HCT116 (cell line): ENCODE data around the gene PKNOX2. TPM values are rescaled to one million over a fixed set of nuclear protein-coding genes. Genes with fewer than 3 reads are reported as not detected.

Source experiments
- ATAC-seq: fragments of 200-7000 bp; cut with Tn5 transposase; 2 replicates; pipeline ENCODE4 v1.9.1; 2020; ENCODE audit warnings: mild to moderate bottlenecking, moderate library complexity
- BruUV-seq: library from RNA; stranded (reverse); fragments of 400-500 nt; replicated peaks from 2 replicates; lab custom pipeline; 2021; lab: Mats Ljungman, UMichigan
- CTCF ChIA-PET: fragments of 300-600 bp; sonication (Branson Sonifier 250); formaldehyde crosslinking; loops from one replicate; lab custom pipeline; 2021; ENCODE audit warnings: antibody characterized with exemption; lab: Charles Lee
- POLR2A ChIA-PET: fragments of 300-600, 350-600 bp; sonication (Branson Sonifier 250); formaldehyde crosslinking; loops from one replicate; lab custom pipeline; 2021; ENCODE audit warnings: antibody characterized with exemption; lab: Charles Lee
- RAD21 ChIA-PET, 2 experiments: fragments of 300-600 bp; sonication (Branson Sonifier 250); formaldehyde crosslinking; loops; one replicate each; lab custom pipeline; 2023; ENCODE audit warnings: low total read pairs in 2 of 2; ENCODE audit not compliant: uncharacterized antibody in 2 of 2, unreplicated experiment in 2 of 2, low non-redundant PET in 1 of 2; lab: Charles Lee
- DNase-seq: peaks from one replicate; pipeline ENCODE4 v3.0.0-alpha.2; 2010; ENCODE audit warnings: low read depth, low spot score
- H2AFZ ChIP-seq: fragments of 200-600 bp; shearing (Covaris generic), sonication (generic); 2 replicates; pipeline ENCODE4 v1.6.1; 2017; ENCODE audit warnings: low read depth, mixed run types, mixed read lengths, antibody characterized with exemption, low read length; ENCODE audit not compliant: poor library complexity, severe bottlenecking
- H3K27ac ChIP-seq: 2 replicates; pipeline ENCODE4 v1.5.1; 2012; ENCODE audit warnings: low read depth, low read length
- H3K27me3 ChIP-seq: fragments of 200-600 bp; sonication (generic); 2 replicates; pipeline ENCODE4 v1.6.1; 2016; ENCODE audit warnings: mixed run types, low read length, mixed read lengths; ENCODE audit not compliant: insufficient read depth
- H3K36me3 ChIP-seq, 2 experiments: fragments of 200-500 bp in 1 of 2; fragments of 200-600 bp in 1 of 2; sonication (Bioruptor generic) in 1 of 2; sonication (generic) in 1 of 2; 2 replicates each; pipeline versions ENCODE4 v1.5.1 to v1.6.1; 2014 to 2016; ENCODE audit warnings: low read length in 2 of 2, inconsistent platforms in 1 of 2, mixed read lengths in 1 of 2, mixed run types in 1 of 2; ENCODE audit not compliant: insufficient read depth in 2 of 2, control insufficient read depth in 1 of 2
- H3K4me1 ChIP-seq, 2 experiments: fragments of 200-600 bp in 1 of 2; sonication (generic) in 1 of 2; 2 replicates each; pipeline versions ENCODE4 v1.5.1 to v1.6.1; 2012 to 2017; ENCODE audit warnings: low read length in 2 of 2, inconsistent platforms in 1 of 2, mild to moderate bottlenecking in 1 of 2, mixed read lengths in 1 of 2, mixed run types in 1 of 2, moderate library complexity in 1 of 2; ENCODE audit not compliant: insufficient read depth in 2 of 2, control insufficient read depth in 1 of 2
- H3K4me2 ChIP-seq: fragments of 200-600 bp; sonication (generic); 2 replicates; pipeline ENCODE4 v1.6.1; 2017; ENCODE audit warnings: mixed run types, low read length, mixed read lengths
- H3K4me3 ChIP-seq, 2 experiments: fragments of 200-600 bp in 1 of 2; sonication (generic) in 1 of 2; replicated peaks in 1 of 2; 2 replicates each; pipeline ENCODE4 v1.5.1; 2011 to 2016; ENCODE audit warnings: low read length in 2 of 2, control low read depth in 1 of 2, low read depth in 1 of 2, mild to moderate bottlenecking in 1 of 2, mixed read lengths in 1 of 2, mixed run types in 1 of 2
- H3K79me2 ChIP-seq: fragments of 200-600 bp; sonication (generic); 2 replicates; pipeline ENCODE4 v1.6.1; 2017; ENCODE audit warnings: mild to moderate bottlenecking, mixed run types, low read length, moderate library complexity, mixed read lengths; ENCODE audit not compliant: insufficient read depth
- H3K9ac ChIP-seq: fragments of 200-600 bp; sonication (generic); 2 replicates; pipeline ENCODE4 v1.6.1; 2016; ENCODE audit warnings: low read length, mixed read lengths
- H3K9me2 ChIP-seq: fragments of 200-600 bp; sonication (generic), shearing (Covaris generic); 2 replicates; pipeline ENCODE4 v1.6.1; 2017; ENCODE audit warnings: mixed run types, mild to moderate bottlenecking, moderate library complexity; ENCODE audit not compliant: insufficient read depth
- H3K9me3 ChIP-seq, 2 experiments: fragments of 200-500 bp in 1 of 2; fragments of 200-600 bp in 1 of 2; sonication (Bioruptor generic) in 1 of 2; sonication (generic) in 1 of 2; 2 replicates each; pipeline ENCODE4 v1.6.1; 2014 to 2017; ENCODE audit warnings: low read length in 2 of 2, mixed read lengths in 2 of 2, inconsistent platforms in 1 of 2, low read depth in 1 of 2, mild to moderate bottlenecking in 1 of 2, mixed run types in 1 of 2, moderate library complexity in 1 of 2; ENCODE audit not compliant: control insufficient read depth in 1 of 2, insufficient read depth in 1 of 2
- H4K20me1 ChIP-seq: fragments of 200-600 bp; sonication (generic), shearing (Covaris generic); 2 replicates; pipeline ENCODE4 v1.6.1; 2017; ENCODE audit warnings: mixed run types, mild to moderate bottlenecking, moderate library complexity; ENCODE audit not compliant: insufficient read depth
- ATF3 ChIP-seq: IDR thresholded peaks from 2 replicates; pipeline ENCODE4 v1.6.1; 2012
- CEBPB ChIP-seq: IDR thresholded peaks from 2 replicates; pipeline ENCODE4 v1.6.1; 2012; ENCODE audit warnings: low read depth
- CTCF ChIP-seq, 3 experiments: fragments of 200-600 bp in 1 of 3; sonication (generic) in 1 of 3; IDR thresholded peaks in 2 of 3; conservative IDR thresholded peaks in 1 of 3; 2 replicates each; pipeline ENCODE4 v1.5.1; 2012 to 2017; ENCODE audit warnings: low read depth in 2 of 3, low read length in 2 of 3, antibody characterized with exemption in 1 of 3, borderline replicate concordance in 1 of 3, control low read depth in 1 of 3, mild to moderate bottlenecking in 1 of 3, mixed read lengths in 1 of 3, mixed run types in 1 of 3, moderate library complexity in 1 of 3; ENCODE audit not compliant: insufficient read depth in 1 of 3
- EGR1 ChIP-seq: IDR thresholded peaks from 2 replicates; pipeline ENCODE4 v1.6.1; 2012; ENCODE audit warnings: low read depth
- EZH2phosphoT487 ChIP-seq: fragments of 200-600 bp; IDR thresholded peaks from 2 replicates; pipeline ENCODE4 v1.6.1; 2018; ENCODE audit warnings: antibody characterized with exemption, borderline replicate concordance
- JUND ChIP-seq: IDR thresholded peaks from 2 replicates; pipeline ENCODE4 v1.6.1; 2012
- MAX ChIP-seq: IDR thresholded peaks from 2 replicates; pipeline ENCODE4 v1.6.1; 2012
- POLR2A ChIP-seq: IDR thresholded peaks from 2 replicates; pipeline ENCODE4 v1.7.0; 2011; ENCODE audit warnings: borderline replicate concordance; ENCODE audit not compliant: insufficient read depth, insufficient read length; ENCODE audit errors: extremely low read depth
- POLR2AphosphoS5 ChIP-seq: IDR thresholded peaks from 2 replicates; pipeline ENCODE4 v1.6.1; 2011; ENCODE audit warnings: mild to moderate bottlenecking, low read depth, low read length, moderate library complexity
- RAD21 ChIP-seq: IDR thresholded peaks from 2 replicates; pipeline ENCODE4 v1.6.1; 2012; ENCODE audit warnings: low read depth, mild to moderate bottlenecking
- SIN3A ChIP-seq: IDR thresholded peaks from 2 replicates; pipeline ENCODE4 v1.6.1; 2012; ENCODE audit warnings: low read depth
- YY1 ChIP-seq: IDR thresholded peaks from 2 replicates; pipeline ENCODE4 v1.6.1; 2011; ENCODE audit warnings: low read length, low read depth, moderate library complexity, mild to moderate bottlenecking; ENCODE audit not compliant: insufficient replicate concordance; ENCODE audit errors: extremely low read depth
- ZNF274 ChIP-seq: fragments of 200-500 bp; sonication (Bioruptor generic); IDR thresholded peaks from 2 replicates; pipeline ENCODE4 v1.6.1; 2014; ENCODE audit warnings: mild to moderate bottlenecking, low read depth, low read length, inconsistent platforms
- intact Hi-C: fragments of 100-400 bp; cut with micrococcal nuclease; formaldehyde crosslinking; loops from 2 replicates; pipeline ENCODE4 v1.10.0; 2022
- total RNA-seq: library from RNA; stranded (reverse); gene quantifications from one replicate; pipeline ENCODE4 v1.2.1, GENCODE V29; 2021; ENCODE audit not compliant: unreplicated experiment
- TF ChIP-seq, protein P1 (sequence below): IDR thresholded peaks from 2 replicates; pipeline ENCODE4 v1.6.1; 2011; ENCODE audit warnings: mild to moderate bottlenecking, low read length, moderate library complexity; ENCODE audit not compliant: insufficient replicate concordance; ENCODE audit errors: extremely low read depth
- TF ChIP-seq, protein P2 (sequence below): IDR thresholded peaks from 2 replicates; pipeline ENCODE4 v1.6.1; 2012; ENCODE audit warnings: low read depth

Gene PKNOX2
- total RNA-seq, 1 experiment from 2014 or later = 0.20 TPM

DNA sequence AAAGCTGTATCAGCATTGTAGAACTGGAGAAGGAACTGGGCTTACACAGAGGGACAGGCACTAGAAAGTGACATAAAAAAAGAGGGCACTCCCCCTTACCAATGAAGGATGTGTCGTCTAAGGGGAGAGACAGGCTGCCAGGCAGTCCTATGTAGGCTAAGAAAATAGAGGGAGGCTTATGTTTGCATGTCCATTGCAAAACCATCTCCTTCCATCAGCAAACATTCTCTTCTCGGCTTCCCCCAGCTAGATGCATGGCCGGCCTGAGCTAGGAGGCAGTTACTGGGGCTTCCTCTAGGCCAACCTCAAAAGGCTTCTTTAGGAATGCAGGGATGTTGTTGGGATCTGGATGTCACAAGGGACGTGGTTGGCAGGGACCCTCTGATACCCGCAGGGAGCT lies 139.1 kb downstream of the PKNOX2 start:
- ChIA-PET POLR2A (no interaction called here), CTCF (no interaction called here), RAD21 (no interaction called here)
- no peaks in the 10 kb centered on the region for H3K9me2 ChIP-seq
- H3K27me3 ChIP-seq = no peaks in the 10 kb centered on the region
- no TSS peak for BruUV-seq
- H3K9ac ChIP-seq = no peak overlapping the region
- H2AFZ ChIP-seq = no peak overlapping the region
- H3K36me3 ChIP-seq = no peaks in the 10 kb centered on the region
- DNase-seq (no peak), ATAC-seq (no peak)
- no peak overlapping the region for H3K4me3 ChIP-seq
- H3K4me2 ChIP-seq = no peak overlapping the region
- no peak overlapping the region for H3K27ac ChIP-seq
- no peaks in the 10 kb centered on the region for H3K79me2 ChIP-seq
- H3K9me3 ChIP-seq = no peaks in the 10 kb centered on the region
- TF ChIP-seq EGR1 = no peak
- TF ChIP-seq, protein P1, sequence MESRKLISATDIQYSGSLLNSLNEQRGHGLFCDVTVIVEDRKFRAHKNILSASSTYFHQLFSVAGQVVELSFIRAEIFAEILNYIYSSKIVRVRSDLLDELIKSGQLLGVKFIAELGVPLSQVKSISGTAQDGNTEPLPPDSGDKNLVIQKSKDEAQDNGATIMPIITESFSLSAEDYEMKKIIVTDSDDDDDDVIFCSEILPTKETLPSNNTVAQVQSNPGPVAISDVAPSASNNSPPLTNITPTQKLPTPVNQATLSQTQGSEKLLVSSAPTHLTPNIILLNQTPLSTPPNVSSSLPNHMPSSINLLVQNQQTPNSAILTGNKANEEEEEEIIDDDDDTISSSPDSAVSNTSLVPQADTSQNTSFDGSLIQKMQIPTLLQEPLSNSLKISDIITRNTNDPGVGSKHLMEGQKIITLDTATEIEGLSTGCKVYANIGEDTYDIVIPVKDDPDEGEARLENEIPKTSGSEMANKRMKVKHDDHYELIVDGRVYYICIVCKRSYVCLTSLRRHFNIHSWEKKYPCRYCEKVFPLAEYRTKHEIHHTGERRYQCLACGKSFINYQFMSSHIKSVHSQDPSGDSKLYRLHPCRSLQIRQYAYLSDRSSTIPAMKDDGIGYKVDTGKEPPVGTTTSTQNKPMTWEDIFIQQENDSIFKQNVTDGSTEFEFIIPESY = no peak
- no peak for TF ChIP-seq SIN3A
- TF ChIP-seq POLR2A = no peak
- no peak for TF ChIP-seq CEBPB
- TF ChIP-seq ATF3 = no peak
- TF ChIP-seq RAD21 = no peak
- TF ChIP-seq JUND = no peak
- no peak for TF ChIP-seq ZNF274
- TF ChIP-seq POLR2AphosphoS5 = no peak
- no peak for TF ChIP-seq YY1
- TF ChIP-seq, protein P2, sequence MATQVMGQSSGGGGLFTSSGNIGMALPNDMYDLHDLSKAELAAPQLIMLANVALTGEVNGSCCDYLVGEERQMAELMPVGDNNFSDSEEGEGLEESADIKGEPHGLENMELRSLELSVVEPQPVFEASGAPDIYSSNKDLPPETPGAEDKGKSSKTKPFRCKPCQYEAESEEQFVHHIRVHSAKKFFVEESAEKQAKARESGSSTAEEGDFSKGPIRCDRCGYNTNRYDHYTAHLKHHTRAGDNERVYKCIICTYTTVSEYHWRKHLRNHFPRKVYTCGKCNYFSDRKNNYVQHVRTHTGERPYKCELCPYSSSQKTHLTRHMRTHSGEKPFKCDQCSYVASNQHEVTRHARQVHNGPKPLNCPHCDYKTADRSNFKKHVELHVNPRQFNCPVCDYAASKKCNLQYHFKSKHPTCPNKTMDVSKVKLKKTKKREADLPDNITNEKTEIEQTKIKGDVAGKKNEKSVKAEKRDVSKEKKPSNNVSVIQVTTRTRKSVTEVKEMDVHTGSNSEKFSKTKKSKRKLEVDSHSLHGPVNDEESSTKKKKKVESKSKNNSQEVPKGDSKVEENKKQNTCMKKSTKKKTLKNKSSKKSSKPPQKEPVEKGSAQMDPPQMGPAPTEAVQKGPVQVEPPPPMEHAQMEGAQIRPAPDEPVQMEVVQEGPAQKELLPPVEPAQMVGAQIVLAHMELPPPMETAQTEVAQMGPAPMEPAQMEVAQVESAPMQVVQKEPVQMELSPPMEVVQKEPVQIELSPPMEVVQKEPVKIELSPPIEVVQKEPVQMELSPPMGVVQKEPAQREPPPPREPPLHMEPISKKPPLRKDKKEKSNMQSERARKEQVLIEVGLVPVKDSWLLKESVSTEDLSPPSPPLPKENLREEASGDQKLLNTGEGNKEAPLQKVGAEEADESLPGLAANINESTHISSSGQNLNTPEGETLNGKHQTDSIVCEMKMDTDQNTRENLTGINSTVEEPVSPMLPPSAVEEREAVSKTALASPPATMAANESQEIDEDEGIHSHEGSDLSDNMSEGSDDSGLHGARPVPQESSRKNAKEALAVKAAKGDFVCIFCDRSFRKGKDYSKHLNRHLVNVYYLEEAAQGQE = no peak
- TF ChIP-seq EZH2phosphoT487 = no peak
- TF ChIP-seq CTCF (IDR thresholded peaks at IDR 0.05 in 2 of 3, conservative IDR thresholded peaks at IDR 0.05 in 1 of 3; ENCODE audit: borderline replicate concordance in 1 of 3, insufficient read depth in 1 of 3, low read depth in 2 of 3, low read length in 2 of 3) = no peak
- TF ChIP-seq MAX = no peak
- intact Hi-C loops = no loop called here
- no peaks in the 10 kb centered on the region for H4K20me1 ChIP-seq
- H3K4me1 ChIP-seq = peaks cover 5 to 10% of the 10 kb centered on the region in 2 experiments; a peak in 2 of 4 replicates
